OCI-LY3 (cell line): ENCODE measurements around the gene AKAP9.

Experiments used
- CTCF ChIP-seq: fragments of 200-600, 300-600 bp; sonication (generic); IDR thresholded peaks from 2 replicates; pipeline ENCODE4 v1.5.1; 2014; ENCODE audit warnings: antibody characterized with exemption, low read length, low read depth
- EZH2phosphoT487 ChIP-seq: fragments of 200-600 bp; shearing (Covaris generic); IDR thresholded peaks from 2 replicates; pipeline ENCODE4 v1.6.1; 2018; ENCODE audit warnings: antibody characterized with exemption, mixed run types, low read depth

GRCh38 chr7:91957232-91957631, 16.6 kb downstream of the AKAP9 start:
- TF ChIP-seq CTCF: no peak
- no peak for TF ChIP-seq EZH2phosphoT487
